GM12872 (cell line): Measurements from ENCODE around the gene TMEM141.

Source experiments
- CTCF ChIP-seq: IDR thresholded peaks from 3 replicates; pipeline ENCODE4 v1.5.1; 2011; ENCODE audit warnings: low read depth, mild to moderate bottlenecking, low read length, moderate library complexity; ENCODE audit not compliant: insufficient read depth

Gene TMEM141

GRCh38 chr9:136793086-136793946 is 2.2 kb downstream of the TMEM141 start:
- no peak for TF ChIP-seq CTCF

- no peak for TF ChIP-seq CTCF
Measured at GRCh38 chr9:136794281-136794999, 3.3 kb downstream of the TMEM141 start.

GRCh38 chr9:136795000-136795348 is 3.8 kb downstream of the TMEM141 start:
- no peak for TF ChIP-seq CTCF

GRCh38 chr9:136796238-136796774 is 5.2 kb downstream of the TMEM141 start, which contains the start of gene CCDC183:
CCDC183 (plus strand) TSS chr9:136796338; CDS start chr9:136796398, 60 bp downstream.
- no peak for TF ChIP-seq CTCF

- TF ChIP-seq CTCF, result no peak
Measured at GRCh38 chr9:136798708-136799078, 7.5 kb downstream of the TMEM141 start.

- no peak for TF ChIP-seq CTCF
Measured at GRCh38 chr9:136799079-136799853, 8.1 kb downstream of the TMEM141 start.
